ENCODE results near the gene PRUNE2.

The PRUNE2 gene

GRCh38 chr9:76644171-76644570 is 261.7 kb downstream of the PRUNE2 start:
- Histone ChIP-seq H3K4me1 (ENCODE audit: insufficient read depth, low read length) (no peaks in the 10 kb centered on the region), H3K9me3 (ENCODE audit: insufficient read depth, low read length, severe bottlenecking) (no peaks in the 10 kb centered on the region), H3K27me3 (ENCODE audit: insufficient read depth, low read length, poor library complexity) (no peaks in the 10 kb centered on the region), H2AFZ (ENCODE audit: low read depth, low read length) (no peak overlapping the region), H3K4me3 (ENCODE audit: low read depth in 1 of 2, low read length in 2 of 2) (no peak overlapping the region), H4K20me1 (ENCODE audit: insufficient read depth, low read length) (no peaks in the 10 kb centered on the region), H3K36me3 (ENCODE audit: insufficient read depth, low read length) (no peaks in the 10 kb centered on the region), H3K79me2 (ENCODE audit: insufficient read depth, low read length) (no peaks in the 10 kb centered on the region), H3K4me2 (ENCODE audit: insufficient read depth, low read length) (no peak overlapping the region), H3K27ac (ENCODE audit: low read length) (no peak overlapping the region), H3K9ac (ENCODE audit: low read depth, low read length) (no peak overlapping the region)
- no peak for ATAC-seq (ENCODE audit: insufficient read depth, low read depth)
- TF ChIP-seq, protein P1, sequence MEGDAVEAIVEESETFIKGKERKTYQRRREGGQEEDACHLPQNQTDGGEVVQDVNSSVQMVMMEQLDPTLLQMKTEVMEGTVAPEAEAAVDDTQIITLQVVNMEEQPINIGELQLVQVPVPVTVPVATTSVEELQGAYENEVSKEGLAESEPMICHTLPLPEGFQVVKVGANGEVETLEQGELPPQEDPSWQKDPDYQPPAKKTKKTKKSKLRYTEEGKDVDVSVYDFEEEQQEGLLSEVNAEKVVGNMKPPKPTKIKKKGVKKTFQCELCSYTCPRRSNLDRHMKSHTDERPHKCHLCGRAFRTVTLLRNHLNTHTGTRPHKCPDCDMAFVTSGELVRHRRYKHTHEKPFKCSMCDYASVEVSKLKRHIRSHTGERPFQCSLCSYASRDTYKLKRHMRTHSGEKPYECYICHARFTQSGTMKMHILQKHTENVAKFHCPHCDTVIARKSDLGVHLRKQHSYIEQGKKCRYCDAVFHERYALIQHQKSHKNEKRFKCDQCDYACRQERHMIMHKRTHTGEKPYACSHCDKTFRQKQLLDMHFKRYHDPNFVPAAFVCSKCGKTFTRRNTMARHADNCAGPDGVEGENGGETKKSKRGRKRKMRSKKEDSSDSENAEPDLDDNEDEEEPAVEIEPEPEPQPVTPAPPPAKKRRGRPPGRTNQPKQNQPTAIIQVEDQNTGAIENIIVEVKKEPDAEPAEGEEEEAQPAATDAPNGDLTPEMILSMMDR (IDR thresholded peaks at IDR 0.05; ENCODE audit: borderline replicate concordance, extremely low read depth, low read length, poor library complexity, severe bottlenecking), result no peak
- TF ChIP-seq EZH2 (IDR thresholded peaks at IDR 0.05; ENCODE audit: borderline replicate concordance, low read depth, low read length, severe bottlenecking), result no peak
- no peak for DNase-seq

DNA sequence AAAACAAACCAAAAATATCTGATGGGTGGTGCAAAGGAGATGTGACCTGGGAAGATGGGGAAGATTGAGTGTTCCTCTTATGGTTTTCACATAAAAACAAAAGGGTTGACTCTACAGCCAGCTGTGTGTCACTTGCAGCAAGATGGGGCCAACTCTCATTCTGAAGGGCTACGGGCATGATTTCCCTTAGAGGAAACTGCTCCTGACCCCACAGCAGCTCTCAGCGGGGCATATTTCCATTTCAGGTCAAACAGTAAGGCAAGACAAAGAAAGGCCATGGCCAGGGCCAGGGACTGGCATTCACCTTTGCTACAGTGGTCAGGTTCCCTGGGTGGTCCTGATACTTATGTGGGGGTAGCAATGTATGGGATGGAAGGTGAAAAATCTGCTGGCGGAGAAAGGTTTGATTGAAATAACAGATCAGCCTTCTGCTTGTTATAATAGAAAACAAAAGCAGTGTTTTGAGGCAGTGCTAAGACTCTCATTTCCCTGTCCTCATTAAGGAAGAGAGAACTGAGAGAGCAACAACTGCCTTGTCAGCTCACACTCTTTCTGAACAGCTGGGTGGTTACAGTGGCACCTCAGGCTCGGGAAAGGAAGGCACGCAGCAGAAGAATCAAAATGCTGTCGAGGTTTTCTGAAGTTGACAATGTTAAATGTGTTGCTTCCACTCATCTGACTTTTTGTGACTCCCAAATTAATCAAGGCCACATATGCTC is 262.4 kb downstream of the PRUNE2 start:
- no peaks in the 10 kb centered on the region for H4K20me1 ChIP-seq (ENCODE audit: insufficient read depth, low read length)
- no peak overlapping the region for H3K27ac ChIP-seq (ENCODE audit: low read length)
- H3K4me3 ChIP-seq (ENCODE audit: low read depth in 1 of 2, low read length in 2 of 2), result no peak overlapping the region
- H3K27me3 ChIP-seq (ENCODE audit: insufficient read depth, low read length, poor library complexity), result no peaks in the 10 kb centered on the region
- ATAC-seq (ENCODE audit: insufficient read depth, low read depth), result no peak
- DNase-seq, result no peak
- no peak overlapping the region for H2AFZ ChIP-seq (ENCODE audit: low read depth, low read length)
- no peaks in the 10 kb centered on the region for H3K4me1 ChIP-seq (ENCODE audit: insufficient read depth, low read length)
- H3K9me3 ChIP-seq (ENCODE audit: insufficient read depth, low read length, severe bottlenecking), result no peaks in the 10 kb centered on the region
- H3K79me2 ChIP-seq (ENCODE audit: insufficient read depth, low read length), result no peaks in the 10 kb centered on the region
- no peaks in the 10 kb centered on the region for H3K36me3 ChIP-seq (ENCODE audit: insufficient read depth, low read length)
- TF ChIP-seq, protein P1 (IDR thresholded peaks at IDR 0.05; ENCODE audit: borderline replicate concordance, extremely low read depth, low read length, poor library complexity, severe bottlenecking), result no peak
- TF ChIP-seq EZH2 (IDR thresholded peaks at IDR 0.05; ENCODE audit: borderline replicate concordance, low read depth, low read length, severe bottlenecking), result no peak
- no peak overlapping the region for H3K4me2 ChIP-seq (ENCODE audit: insufficient read depth, low read length)
- H3K9ac ChIP-seq (ENCODE audit: low read depth, low read length), result no peak overlapping the region

GRCh38 chr9:76642701-76643209 is 263.2 kb downstream of the PRUNE2 start:
- DNase-seq (no peak), ATAC-seq (ENCODE audit: insufficient read depth, low read depth) (no peak)
- H2AFZ ChIP-seq (ENCODE audit: low read depth, low read length), result no peak overlapping the region
- H3K36me3 ChIP-seq (ENCODE audit: insufficient read depth, low read length), result no peaks in the 10 kb centered on the region
- no peak overlapping the region for H3K4me2 ChIP-seq (ENCODE audit: insufficient read depth, low read length)
- H3K4me1 ChIP-seq (ENCODE audit: insufficient read depth, low read length), result no peaks in the 10 kb centered on the region
- no peaks in the 10 kb centered on the region for H3K79me2 ChIP-seq (ENCODE audit: insufficient read depth, low read length)
- no peak overlapping the region for H3K9ac ChIP-seq (ENCODE audit: low read depth, low read length)
- no peak overlapping the region for H3K27ac ChIP-seq (ENCODE audit: low read length)
- no peaks in the 10 kb centered on the region for H4K20me1 ChIP-seq (ENCODE audit: insufficient read depth, low read length)
- no peak overlapping the region for H3K4me3 ChIP-seq (ENCODE audit: low read depth in 1 of 2, low read length in 2 of 2)
- no peak for TF ChIP-seq EZH2 (IDR thresholded peaks at IDR 0.05; ENCODE audit: borderline replicate concordance, low read depth, low read length, severe bottlenecking)
- TF ChIP-seq, protein P1 (IDR thresholded peaks at IDR 0.05; ENCODE audit: borderline replicate concordance, extremely low read depth, low read length, poor library complexity, severe bottlenecking), result no peak
- no peaks in the 10 kb centered on the region for H3K27me3 ChIP-seq (ENCODE audit: insufficient read depth, low read length, poor library complexity)
- H3K9me3 ChIP-seq (ENCODE audit: insufficient read depth, low read length, severe bottlenecking), result no peaks in the 10 kb centered on the region
